ENCODE data around the gene KTN1. TPM values are rescaled to one million over a fixed set of nuclear protein-coding genes. Genes with fewer than 3 reads are reported as not detected.

KTN1 gene
- total RNA-seq, 1 donor from 2014 or later: 179 TPM

DNA sequence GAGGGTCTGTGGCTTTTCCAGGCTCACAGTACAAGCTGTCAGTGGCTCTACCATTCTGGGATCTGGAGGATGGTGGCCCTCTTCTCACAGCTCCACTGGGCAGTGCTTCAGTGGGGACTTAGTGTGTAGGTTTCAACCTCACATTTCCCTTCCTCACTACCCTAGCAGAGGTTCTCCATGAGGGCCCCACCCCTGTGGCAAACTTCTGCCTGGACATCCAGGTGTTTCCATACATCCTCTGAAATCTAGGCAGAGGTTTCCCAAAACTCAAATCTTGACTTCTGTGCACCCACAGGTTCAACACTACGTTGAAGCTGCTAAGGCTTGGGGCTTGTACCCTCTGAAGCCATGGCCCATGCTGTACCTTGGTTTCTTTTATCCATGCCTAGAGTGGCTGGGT lies 40.3 kb downstream of the KTN1 start:
- Histone ChIP-seq H3K4me3 (no peak overlapping the region), H3K4me1 (no peaks in the 10 kb centered on the region), H3K27ac (no peak overlapping the region), H3K9me3 (no peaks in the 10 kb centered on the region), H3K27me3 (no peaks in the 10 kb centered on the region), H3K36me3 (peaks cover 81% of the 10 kb centered on the region)
- TF ChIP-seq, protein P1, sequence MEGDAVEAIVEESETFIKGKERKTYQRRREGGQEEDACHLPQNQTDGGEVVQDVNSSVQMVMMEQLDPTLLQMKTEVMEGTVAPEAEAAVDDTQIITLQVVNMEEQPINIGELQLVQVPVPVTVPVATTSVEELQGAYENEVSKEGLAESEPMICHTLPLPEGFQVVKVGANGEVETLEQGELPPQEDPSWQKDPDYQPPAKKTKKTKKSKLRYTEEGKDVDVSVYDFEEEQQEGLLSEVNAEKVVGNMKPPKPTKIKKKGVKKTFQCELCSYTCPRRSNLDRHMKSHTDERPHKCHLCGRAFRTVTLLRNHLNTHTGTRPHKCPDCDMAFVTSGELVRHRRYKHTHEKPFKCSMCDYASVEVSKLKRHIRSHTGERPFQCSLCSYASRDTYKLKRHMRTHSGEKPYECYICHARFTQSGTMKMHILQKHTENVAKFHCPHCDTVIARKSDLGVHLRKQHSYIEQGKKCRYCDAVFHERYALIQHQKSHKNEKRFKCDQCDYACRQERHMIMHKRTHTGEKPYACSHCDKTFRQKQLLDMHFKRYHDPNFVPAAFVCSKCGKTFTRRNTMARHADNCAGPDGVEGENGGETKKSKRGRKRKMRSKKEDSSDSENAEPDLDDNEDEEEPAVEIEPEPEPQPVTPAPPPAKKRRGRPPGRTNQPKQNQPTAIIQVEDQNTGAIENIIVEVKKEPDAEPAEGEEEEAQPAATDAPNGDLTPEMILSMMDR (IDR thresholded peaks at IDR 0.05): no peak
- intact Hi-C loops (cut with DNase I): no loop called here
- DNase-seq: no peak
- no peak for ATAC-seq

DNA sequence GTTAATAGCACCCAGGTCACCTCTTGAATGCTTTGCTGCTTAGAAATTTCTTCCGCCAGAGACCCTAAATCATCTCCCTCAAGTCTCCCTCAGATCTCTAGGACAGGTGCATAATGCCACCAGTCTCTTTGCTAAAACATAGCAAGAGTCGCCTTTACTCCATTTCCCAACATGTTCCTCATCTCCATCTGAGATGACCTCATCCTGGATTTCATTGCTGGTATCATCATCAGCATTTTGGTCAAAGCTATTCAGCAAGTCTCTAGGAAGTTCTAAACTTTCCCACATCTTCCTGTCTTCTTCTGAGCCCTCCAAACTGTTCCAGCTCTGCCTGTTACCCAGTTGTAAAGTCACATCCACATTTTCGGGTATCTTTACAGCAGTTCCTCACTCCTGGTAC lies 41.0 kb downstream of the KTN1 start:
- intact Hi-C loops (cut with DNase I): no loop called here
- Histone ChIP-seq H3K9me3 (no peaks in the 10 kb centered on the region), H3K27me3 (no peaks in the 10 kb centered on the region), H3K36me3 (peaks cover 76% of the 10 kb centered on the region), H3K4me3 (no peak overlapping the region), H3K27ac (no peak overlapping the region), H3K4me1 (no peaks in the 10 kb centered on the region)
- TF ChIP-seq, protein P1 (IDR thresholded peaks at IDR 0.05): no peak
- DNase-seq (no peak), ATAC-seq (no peak)

- ATAC-seq: no peak
- DNase-seq: no peak
- intact Hi-C loops (cut with DNase I): no loop called here
- Histone ChIP-seq H3K9me3 (no peaks in the 10 kb centered on the region), H3K36me3 (peaks cover 72% of the 10 kb centered on the region), H3K27ac (no peak overlapping the region), H3K4me3 (no peak overlapping the region), H3K4me1 (no peaks in the 10 kb centered on the region), H3K27me3 (no peaks in the 10 kb centered on the region)
- TF ChIP-seq, protein P1 (IDR thresholded peaks at IDR 0.05): no peak
Observed at GRCh38 chr14:55621391-55621790, 41.4 kb downstream of the KTN1 start.

DNA sequence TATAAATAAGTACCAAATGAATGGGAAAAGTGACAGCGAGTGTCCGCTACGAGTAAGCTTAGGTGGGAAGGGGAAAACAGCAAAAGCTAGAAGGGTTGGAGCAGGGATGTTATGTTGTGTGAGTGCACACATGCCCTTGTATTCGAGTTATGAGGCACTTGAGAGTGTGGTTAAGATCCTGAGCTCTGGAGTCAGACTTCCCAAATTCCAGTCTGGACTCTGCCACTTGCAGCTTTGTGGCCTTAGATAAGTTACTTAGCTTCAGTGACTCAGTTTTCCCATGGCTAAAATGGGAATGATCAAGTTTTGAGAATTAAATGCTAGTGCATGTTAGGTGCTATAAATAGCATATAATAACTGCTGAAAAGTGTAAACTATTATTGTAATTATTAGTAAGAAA lies 44.9 kb downstream of the KTN1 start:
- peak; percentile 15 for ATAC-seq

GRCh38 chr14:55625481-55625880 lies 45.5 kb downstream of the KTN1 start:
- H3K27me3 ChIP-seq: no peaks in the 10 kb centered on the region
- TF ChIP-seq, protein P1 (IDR thresholded peaks at IDR 0.05): no peak
- ATAC-seq (no peak), DNase-seq (no peak)
- H3K4me3 ChIP-seq: no peak overlapping the region
- peaks cover 61% of the 10 kb centered on the region for H3K36me3 ChIP-seq
- no peak overlapping the region for H3K27ac ChIP-seq
- no peaks in the 10 kb centered on the region for H3K9me3 ChIP-seq
- intact Hi-C loops (cut with DNase I): no loop called here
- H3K4me1 ChIP-seq: no peaks in the 10 kb centered on the region

More for the DNA sequence above, 44.9 kb downstream of the KTN1 start:
- no peak overlapping the region for H3K27ac ChIP-seq
- no peaks in the 10 kb centered on the region for H3K27me3 ChIP-seq
- TF ChIP-seq, protein P1 (IDR thresholded peaks at IDR 0.05): no peak
- H3K36me3 ChIP-seq: peaks cover 61% of the 10 kb centered on the region
- H3K9me3 ChIP-seq: no peaks in the 10 kb centered on the region
- no peaks in the 10 kb centered on the region for H3K4me1 ChIP-seq
- DNase-seq: no peak
- H3K4me3 ChIP-seq: no peak overlapping the region
- intact Hi-C loops (cut with DNase I): no loop called here

- Histone ChIP-seq H3K36me3 (peaks cover 62% of the 10 kb centered on the region), H3K4me1 (no peaks in the 10 kb centered on the region), H3K9me3 (no peaks in the 10 kb centered on the region), H3K4me3 (no peak overlapping the region), H3K27ac (no peak overlapping the region), H3K27me3 (no peaks in the 10 kb centered on the region)
- ATAC-seq (no peak), DNase-seq (no peak)
- intact Hi-C loops (cut with DNase I): no loop called here
- TF ChIP-seq, protein P1 (IDR thresholded peaks at IDR 0.05): no peak
Observed at GRCh38 chr14:55626131-55626530, 46.1 kb downstream of the KTN1 start.

Data from upper lobe of right lung (tissue), 1 donor.